ENCODE results near the gene IL13.
A peak's percentile ranks its signal among the peaks of the same experiment; 100 is the strongest.

The IL13 gene

DNA sequence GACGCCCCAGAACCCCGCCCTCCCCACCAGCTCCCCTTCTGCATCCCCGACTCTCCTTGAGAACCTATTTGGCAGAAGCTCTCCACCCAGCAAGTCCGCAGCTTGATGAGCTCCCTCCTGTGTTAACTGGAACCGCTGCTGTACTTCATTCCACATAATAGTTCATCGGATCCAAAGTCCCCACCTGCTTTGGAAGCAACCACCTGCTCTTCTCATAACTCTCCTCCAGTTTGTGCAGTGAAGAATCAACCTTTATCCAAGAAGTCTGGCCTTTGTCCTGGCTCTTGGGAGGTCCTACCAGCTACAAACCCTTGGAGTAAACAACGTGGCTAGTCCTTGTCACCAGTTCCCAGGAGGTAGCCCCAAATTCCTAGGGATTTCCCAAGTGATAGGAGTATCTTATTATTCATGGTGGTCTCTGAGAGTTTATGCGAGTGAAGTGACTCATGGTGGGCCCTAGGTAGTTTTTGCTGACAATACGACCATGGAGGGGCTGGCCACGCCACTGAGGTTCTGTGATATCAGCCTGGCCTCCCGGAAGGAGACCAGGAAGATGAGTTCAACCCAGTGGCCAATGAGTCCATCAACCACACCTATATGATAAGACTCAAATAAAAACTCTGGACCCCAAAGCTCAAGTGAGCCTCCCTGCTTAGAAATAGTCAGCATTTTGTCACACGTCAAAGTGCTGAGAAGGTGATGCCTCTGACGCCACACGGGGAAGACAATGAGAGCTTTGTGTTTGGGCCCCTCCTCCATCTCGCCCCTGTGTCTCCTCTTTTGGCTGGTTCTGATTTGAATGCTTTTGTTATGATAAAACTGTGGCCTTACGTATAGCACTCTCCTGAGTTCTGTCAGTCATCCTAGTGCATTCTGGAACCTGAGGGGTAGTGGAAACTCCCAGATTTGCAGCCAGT is 12.3 kb downstream of the IL13 start:
- DNase-seq (ENCODE audit: low read depth) = no peak

DNA sequence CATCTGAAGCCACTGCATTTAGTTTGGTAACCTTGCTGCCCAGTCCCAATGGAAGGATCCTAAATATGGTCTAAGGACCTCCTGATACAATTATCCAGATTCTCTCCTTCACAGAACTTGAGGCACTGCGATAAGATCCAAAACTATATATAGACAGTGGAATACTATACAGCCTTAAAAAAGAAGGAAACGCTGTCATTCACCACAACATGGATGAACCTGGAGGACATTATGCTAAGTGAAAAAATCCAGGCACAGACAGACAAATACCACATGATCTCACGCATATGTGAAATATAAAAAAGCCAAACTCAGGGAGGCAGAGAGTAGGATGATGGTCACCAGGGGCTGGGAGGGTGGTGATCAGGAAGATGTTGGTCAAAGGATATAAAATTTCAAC is 13.0 kb downstream of the IL13 start:
- no peak for DNase-seq (ENCODE audit: low read depth)

DNA sequence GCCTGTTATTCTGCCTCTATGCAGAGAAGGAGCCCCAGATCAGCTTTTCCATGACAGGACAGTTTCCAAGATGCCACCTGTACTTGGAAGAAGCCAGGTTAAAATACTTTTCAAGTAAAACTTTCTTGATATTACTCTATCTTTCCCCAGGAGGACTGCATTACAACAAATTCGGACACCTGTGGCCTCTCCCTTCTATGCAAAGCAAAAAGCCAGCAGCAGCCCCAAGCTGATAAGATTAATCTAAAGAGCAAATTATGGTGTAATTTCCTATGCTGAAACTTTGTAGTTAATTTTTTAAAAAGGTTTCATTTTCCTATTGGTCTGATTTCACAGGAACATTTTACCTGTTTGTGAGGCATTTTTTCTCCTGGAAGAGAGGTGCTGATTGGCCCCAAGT is 15.5 kb downstream of the IL13 start:
- no peak for DNase-seq (ENCODE audit: low read depth)

DNA sequence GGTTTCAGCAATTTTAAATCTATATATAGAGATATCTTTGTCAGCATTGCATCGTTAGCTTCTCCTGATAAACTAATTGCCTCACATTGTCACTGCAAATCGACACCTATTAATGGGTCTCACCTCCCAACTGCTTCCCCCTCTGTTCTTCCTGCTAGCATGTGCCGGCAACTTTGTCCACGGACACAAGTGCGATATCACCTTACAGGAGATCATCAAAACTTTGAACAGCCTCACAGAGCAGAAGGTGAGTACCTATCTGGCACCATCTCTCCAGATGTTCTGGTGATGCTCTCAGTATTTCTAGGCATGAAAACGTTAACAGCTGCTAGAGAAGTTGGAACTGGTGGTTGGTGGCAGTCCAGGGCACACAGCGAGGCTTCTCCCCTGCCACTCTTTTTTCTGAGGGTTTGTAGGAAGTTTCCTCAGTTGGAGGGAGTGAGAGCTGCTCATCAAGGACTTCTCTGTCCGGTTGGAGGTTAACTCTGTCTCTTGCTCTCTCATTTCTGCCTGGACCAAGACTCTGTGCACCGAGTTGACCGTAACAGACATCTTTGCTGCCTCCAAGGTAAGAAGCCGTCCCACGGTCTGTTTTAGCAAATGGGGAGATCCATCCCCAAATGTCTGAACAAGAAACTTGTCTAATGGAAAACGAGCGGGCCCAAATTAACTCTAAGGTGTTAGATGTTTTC is 16.1 kb downstream of the IL13 start, which contains the start of gene IL4:
Gene IL4, plus strand, starts transcription at position 51 of the 692 bp plus-strand sequence. Its CDS starts 62 bp downstream, at position 113.
- DNase-seq (ENCODE audit: low read depth) = no peak

DNA sequence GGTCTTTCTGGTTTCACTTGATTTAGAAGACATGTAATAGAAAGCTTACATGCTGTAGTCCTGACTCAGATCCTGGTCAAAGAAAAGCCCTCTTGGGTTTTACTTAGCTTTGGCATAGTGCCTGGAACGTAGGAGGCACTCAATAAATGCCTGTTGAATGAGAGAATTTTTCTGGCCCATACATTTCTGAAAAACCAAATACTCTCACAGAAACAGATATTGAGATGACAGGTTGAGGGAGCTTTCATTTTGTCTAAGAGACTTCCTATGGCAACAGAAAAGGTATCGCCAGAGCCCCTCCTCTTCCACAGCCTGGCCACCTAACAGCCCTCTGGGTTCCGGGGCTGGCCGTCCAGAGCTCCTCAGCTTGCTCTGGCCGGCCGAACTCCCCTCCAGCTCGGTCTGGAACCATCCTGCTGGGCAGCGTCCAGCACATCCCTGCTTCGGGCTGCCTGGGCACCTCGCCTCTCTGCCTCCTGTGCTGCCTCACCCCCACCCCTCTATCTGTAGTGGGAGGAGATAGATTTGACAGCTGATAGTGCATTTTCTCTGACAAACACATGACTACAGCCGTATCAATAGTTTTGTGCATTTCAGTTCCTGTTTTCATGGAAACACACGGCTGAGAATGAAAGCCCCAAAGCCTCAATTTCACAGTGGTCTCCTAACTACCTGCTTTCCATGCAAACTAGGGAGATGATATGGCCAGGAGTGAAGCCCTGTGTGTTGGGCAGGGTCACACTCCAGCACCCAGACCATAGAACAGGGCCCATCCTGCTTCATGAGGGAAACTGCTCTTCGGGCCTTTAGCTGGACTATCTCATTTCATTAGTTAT is 16.9 kb downstream of the IL13 start:
- DNase-seq (ENCODE audit: low read depth) = peak; percentile 97

DNA sequence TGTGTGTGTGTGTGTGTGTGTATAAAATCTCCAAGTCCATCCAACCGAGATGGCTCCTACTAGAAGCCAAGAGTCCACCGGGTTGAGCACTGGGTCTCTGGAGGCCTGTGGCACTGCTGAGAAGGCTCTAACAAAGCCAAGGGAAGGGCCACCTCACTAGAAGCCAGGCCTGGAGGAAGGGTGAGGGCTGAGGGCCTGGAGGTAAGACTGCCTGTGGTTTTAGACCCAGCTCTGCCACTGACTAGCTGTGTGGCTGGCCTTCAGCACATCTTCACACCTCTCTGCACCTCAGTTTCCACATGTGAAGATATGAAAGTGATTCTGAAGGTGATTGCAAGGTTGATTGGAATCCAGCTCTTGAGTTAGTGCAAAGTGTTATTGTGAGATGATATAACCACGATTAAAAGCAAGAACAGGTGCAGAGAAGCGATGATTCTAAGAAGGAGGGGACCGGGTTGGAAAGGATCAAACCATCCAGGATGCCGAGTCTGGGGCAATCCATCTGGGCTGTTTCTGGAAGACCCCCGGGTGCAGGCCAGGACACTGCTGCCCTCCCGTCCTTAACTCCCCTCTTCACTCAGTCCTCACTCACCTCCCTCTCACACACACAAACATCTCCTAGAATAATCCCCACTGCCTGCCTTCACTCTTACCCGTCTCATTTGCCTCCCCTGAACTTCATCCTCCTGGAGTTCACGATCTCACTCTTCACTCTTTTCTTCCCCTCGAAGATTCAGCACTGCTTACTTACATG is 18.1 kb downstream of the IL13 start:
- DNase-seq (ENCODE audit: low read depth) = no peak

DNA sequence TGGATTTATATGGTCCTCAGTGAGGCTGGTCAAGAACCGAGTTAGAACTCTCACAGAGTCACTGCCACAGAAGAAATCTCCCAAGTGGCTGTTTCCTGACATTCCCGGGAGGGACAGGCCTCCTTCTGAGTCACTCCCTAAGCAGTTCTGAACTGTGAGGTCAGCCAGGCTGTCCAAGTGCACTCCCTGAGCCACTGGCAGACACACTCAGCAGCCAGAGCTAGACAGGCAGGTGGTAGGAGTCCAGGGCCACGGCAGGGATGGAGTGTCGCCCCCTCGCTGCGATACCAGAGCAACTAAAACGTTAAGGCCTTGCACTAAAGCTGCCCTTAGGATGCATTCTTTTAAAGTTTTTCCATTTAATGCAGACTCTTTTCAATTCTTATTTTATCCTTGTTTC is 19.2 kb downstream of the IL13 start:
- peak; percentile 95 for DNase-seq (ENCODE audit: low read depth)

DNA sequence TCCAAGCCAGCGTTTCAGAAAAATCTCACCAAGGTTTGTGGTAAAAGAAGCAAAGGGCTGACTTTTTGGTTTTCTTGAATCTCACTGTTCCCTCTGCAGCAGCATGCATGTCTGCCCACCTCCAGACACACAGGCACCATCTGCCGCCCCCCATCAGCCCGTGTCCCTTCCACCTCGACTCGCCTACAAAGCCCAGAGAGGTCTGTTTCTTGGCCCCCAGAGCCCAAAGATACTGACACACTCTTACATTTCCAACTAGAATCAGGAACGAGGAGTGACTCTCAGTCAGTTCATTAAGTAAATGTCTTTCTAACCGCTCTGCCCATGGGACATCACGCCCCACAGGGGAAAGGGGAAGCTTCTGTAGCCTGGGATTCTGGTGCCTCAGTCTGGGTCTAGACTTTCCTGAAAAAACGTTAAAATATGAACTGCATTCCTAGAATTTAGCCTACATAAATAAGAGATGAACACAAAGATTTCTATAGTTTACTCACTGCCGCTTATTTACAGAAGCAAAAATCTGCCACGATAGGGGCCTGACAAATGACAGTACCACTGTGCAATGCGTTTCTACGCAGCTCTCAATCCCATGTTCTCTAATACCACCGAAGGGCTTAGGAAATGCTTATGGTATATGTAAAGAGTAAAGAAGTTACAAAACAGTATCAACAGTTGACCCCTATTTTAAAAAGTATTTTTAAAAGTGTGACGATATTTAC is 19.9 kb downstream of the IL13 start:
- DNase-seq (ENCODE audit: low read depth) = no peak

DNA sequence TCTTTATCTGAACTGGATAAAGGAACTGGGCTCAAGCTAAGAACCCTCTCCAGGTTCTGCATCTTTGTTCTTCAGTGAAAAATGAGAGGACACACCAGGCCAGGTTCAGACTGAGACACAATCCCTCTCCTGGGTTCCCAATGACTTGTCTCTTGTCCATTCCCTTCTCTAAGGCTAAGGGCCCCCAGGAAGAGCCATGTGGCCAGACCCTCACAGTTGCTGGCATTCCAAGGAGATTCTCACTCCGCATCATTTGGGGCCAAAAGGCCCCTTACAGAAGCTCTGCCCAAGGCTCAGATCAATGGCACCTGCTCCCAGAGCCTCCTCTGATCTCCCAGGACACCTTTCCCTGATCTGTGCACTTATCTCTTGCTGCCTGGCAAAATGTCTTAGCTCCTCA is 20.8 kb downstream of the IL13 start:
- no peak for DNase-seq (ENCODE audit: low read depth)

DNA sequence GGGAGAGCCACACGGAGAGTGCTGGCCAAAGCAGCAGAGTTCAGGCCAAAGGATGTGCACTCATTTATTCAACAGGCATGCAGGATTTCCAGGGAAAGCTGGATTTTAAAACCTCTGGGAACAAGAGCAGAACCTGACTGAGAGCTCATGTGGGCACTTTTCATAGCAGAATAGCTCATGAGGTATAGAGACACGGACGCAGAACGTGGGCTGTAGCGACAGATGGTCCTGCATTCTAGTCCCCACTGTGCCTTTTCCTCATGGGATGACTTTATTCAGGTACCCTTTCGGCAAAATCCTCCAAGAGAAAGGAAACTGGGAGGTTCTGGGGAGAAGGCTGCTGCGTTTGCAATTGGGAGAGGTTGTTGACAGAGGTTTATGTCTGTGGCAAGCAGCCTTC is 21.2 kb downstream of the IL13 start:
- DNase-seq (ENCODE audit: low read depth) = no peak

DNA sequence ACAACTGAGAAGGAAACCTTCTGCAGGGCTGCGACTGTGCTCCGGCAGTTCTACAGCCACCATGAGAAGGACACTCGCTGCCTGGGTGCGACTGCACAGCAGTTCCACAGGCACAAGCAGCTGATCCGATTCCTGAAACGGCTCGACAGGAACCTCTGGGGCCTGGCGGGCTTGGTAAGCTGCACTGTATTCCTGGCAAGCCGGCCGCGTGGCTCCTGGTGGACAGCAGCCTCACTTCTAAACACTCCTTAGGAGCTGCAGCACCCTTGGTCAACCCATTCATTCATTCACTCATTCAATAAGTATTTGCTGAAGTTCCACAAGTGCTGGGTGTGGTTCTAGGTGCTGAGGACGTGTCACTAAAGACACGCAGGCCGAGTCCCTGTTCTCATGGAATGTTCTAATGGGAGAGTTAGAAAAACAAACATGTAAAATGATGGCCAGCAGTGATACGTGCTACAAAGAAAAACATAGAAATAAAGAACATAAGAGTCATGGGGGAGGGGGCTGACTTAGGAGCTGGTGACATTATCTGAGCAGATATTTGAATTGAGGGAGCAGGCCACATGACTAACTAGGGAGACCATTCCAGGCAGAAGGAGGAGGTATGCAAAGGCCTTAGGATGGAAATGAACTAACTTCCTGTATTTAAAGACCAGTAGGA is 21.9 kb downstream of the IL13 start:
- peak; percentile 53 for DNase-seq (ENCODE audit: low read depth)

DNA sequence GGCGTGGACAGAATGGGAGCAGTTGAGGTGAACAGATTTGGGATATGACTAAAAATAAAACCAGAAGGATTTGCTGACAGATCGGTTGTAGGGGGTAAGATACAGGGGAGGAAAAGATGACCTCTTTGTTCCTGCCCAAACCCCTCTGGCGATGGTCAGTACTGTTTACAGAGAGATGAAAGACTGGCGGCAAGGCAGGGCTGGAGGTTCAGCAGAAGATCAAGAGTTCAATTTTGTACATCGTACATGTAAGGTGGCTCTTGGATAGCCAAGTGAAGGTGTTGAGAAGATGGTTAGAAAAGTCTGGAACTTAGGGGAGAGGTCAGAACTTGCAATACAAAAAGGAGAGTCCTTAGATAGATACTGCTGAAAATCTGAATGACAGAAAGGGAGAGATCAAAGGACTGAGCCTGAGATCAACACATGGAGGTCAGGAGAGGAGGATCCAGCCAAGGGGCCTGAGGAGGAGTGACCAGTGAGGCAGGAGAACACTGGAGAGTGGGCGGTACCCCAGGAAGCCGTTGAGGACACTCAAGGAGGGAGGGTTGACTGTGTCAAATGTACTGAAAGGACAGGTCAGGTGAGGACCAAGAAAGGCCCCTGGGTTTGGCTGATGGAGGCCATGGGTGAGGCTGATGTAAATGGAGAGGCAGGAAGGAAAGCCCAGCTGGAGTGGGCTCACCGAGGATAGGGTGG is 23.0 kb downstream of the IL13 start:
- DNase-seq (ENCODE audit: low read depth) = no peak

DNA sequence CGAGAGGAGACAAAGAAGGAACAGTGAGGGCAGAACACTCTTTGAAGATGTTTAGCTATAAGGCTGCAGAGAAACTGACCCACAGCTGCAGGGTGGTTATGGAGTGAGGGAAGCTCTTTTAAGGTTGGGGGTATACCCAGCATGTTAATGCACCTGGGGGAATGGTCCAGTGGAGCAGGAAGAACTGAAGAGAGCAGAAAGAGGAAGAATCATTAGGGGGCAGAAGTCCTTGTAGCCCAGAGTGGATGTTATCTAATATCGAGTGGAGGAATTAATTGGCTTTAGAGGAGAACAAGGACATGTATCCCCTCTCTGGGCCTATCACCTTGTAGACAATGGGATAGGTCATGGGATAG is 23.5 kb downstream of the IL13 start:
- no peak for DNase-seq (ENCODE audit: low read depth)

DNA sequence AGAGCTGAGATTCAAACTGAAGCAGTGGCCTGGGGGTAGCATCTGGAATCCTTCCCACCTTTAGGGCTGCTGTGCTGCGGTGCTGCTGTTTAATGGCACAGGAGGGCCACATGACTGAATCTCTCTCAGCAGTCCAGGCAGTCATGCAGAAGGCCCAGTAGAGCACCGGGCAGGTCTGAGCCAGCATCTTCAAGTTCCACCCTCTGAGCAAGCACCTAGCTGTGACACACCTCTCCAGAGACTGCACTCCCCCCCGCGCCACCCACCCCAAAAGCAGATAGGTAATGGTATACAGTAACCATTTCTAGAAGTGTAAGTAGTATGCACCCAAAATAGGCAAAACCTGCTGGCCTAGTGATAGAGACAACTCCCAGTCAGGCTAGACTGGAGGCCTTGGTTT is 24.0 kb downstream of the IL13 start:
- DNase-seq (ENCODE audit: low read depth) = no peak

DNA sequence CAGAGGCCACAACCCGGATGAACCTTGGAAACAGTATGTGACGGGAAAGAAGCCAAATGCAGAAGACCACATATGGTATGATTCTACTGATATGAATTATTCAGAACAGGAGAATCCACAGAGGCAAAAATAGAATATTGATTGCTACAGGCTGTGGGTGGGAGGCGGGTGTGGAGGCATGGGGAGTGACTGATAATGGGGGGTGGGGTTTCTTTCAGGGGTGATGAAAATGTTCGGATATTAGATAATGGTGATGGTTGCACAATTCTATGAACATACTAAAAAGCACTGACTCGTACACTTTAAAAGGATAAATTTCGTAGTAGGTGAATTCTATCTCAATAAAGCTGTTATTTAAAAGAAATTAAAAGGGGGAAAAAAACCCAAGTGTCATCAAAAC is 26.5 kb downstream of the IL13 start:
- no peak for DNase-seq (ENCODE audit: low read depth)

DNA sequence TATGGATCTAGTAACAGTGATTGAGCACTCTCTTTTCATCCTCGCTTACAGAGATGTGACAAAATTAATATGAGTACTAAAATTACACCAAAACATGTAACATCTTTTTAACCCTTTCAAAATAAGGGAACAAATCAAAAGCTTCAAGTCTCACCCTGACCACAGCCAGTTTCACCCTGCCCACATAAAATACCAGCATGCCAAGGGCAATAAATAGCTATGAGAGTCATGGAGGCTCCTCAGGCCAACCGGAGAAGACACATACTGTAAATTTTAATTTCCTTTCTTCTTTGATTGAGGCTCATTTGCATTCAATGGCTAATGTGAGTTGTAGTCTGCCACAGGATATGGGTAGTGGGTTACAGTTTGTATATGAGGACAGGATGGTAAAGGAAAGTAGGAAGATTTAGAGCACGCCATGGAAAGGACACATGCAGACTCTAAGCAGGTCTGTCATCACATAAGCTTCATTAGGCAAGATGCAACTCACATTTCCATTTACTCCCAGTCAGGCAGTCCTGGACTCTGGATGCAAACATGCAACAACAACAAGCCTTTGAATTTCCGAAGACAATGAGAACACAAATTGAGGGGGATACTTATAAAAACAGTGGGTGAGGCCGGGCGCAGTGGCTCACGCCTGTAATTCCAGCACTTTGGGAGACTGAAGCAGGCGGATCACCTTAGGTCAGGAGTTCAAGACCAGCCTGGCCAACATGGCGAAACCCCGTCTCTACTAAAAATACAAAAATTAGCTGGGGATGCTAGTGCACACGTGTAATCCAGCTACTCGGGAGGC is 27.1 kb downstream of the IL13 start:
- DNase-seq (ENCODE audit: low read depth) = no peak

DNA sequence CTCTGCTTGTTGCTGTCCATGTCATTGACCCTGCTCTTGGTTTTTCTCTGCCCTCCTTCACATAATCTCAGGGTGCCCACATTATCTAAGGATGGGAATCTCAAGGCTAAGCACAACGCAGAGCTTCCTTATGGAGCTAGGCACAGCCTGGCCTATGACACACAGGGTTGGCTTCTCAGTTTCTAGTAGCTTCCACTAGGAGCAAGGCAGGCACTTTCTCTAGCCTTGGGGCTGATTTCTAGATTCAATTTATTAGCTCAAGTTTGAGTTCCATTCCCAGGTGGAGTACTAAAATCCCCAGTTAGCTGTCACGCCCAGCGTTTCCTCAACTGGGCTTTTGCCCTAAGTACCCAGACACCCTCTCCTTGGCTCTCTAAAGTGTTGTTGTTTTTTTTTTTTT is 28.2 kb downstream of the IL13 start:
- DNase-seq (ENCODE audit: low read depth) = peak; percentile 17

DNA sequence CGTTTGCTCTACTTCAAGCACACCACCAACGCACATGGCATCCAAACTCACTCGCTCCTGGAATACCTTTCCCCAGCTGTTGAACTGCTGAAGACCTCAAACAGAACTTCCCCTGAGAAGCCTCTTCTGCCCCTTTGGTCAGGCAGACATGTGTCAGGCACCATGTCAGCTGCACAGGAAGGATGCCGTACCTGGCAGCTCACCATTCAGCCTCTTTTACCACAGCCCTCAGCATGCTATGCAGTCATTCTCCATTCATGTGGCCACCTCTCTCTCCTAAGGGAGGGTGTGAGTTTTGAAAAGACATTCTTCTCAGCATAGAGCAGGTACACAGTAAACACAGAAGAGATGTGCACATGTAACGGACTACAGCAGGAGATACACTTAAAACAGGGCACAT is 30.0 kb downstream of the IL13 start:
- no peak for DNase-seq (ENCODE audit: low read depth)
